HCT116 (cell line): Measurements from ENCODE around the gene NT5DC2. TPM values are rescaled to one million over a fixed set of nuclear protein-coding genes. Genes with fewer than 3 reads are reported as not detected.

Experiments
- ATAC-seq: fragments of 200-7000 bp; cut with Tn5 transposase; 2 replicates; pipeline ENCODE4 v1.9.1; 2020; ENCODE audit warnings: mild to moderate bottlenecking, moderate library complexity
- BruUV-seq: library from RNA; stranded (reverse); fragments of 400-500 nt; replicated peaks from 2 replicates; lab custom pipeline; 2021; lab: Mats Ljungman, UMichigan
- CTCF ChIA-PET: fragments of 300-600 bp; sonication (Branson Sonifier 250); formaldehyde crosslinking; loops from one replicate; lab custom pipeline; 2021; ENCODE audit warnings: antibody characterized with exemption; lab: Charles Lee
- POLR2A ChIA-PET: fragments of 300-600, 350-600 bp; sonication (Branson Sonifier 250); formaldehyde crosslinking; loops from one replicate; lab custom pipeline; 2021; ENCODE audit warnings: antibody characterized with exemption; lab: Charles Lee
- RAD21 ChIA-PET, 2 experiments: fragments of 300-600 bp; sonication (Branson Sonifier 250); formaldehyde crosslinking; loops; one replicate each; lab custom pipeline; 2023; ENCODE audit warnings: low total read pairs in 2 of 2; ENCODE audit not compliant: uncharacterized antibody in 2 of 2, unreplicated experiment in 2 of 2, low non-redundant PET in 1 of 2; lab: Charles Lee
- DNase-seq: peaks from one replicate; pipeline ENCODE4 v3.0.0-alpha.2; 2010; ENCODE audit warnings: low read depth, low spot score
- H2AFZ ChIP-seq: fragments of 200-600 bp; shearing (Covaris generic), sonication (generic); 2 replicates; pipeline ENCODE4 v1.6.1; 2017; ENCODE audit warnings: low read depth, mixed run types, mixed read lengths, antibody characterized with exemption, low read length; ENCODE audit not compliant: poor library complexity, severe bottlenecking
- H3K27ac ChIP-seq: 2 replicates; pipeline ENCODE4 v1.5.1; 2012; ENCODE audit warnings: low read depth, low read length
- H3K27me3 ChIP-seq: fragments of 200-600 bp; sonication (generic); 2 replicates; pipeline ENCODE4 v1.6.1; 2016; ENCODE audit warnings: mixed run types, low read length, mixed read lengths; ENCODE audit not compliant: insufficient read depth
- H3K36me3 ChIP-seq, 2 experiments: fragments of 200-500 bp in 1 of 2; fragments of 200-600 bp in 1 of 2; sonication (Bioruptor generic) in 1 of 2; sonication (generic) in 1 of 2; 2 replicates each; pipeline versions ENCODE4 v1.5.1 to v1.6.1; 2014 to 2016; ENCODE audit warnings: low read length in 2 of 2, inconsistent platforms in 1 of 2, mixed read lengths in 1 of 2, mixed run types in 1 of 2; ENCODE audit not compliant: insufficient read depth in 2 of 2, control insufficient read depth in 1 of 2
- H3K4me1 ChIP-seq, 2 experiments: fragments of 200-600 bp in 1 of 2; sonication (generic) in 1 of 2; 2 replicates each; pipeline versions ENCODE4 v1.5.1 to v1.6.1; 2012 to 2017; ENCODE audit warnings: low read length in 2 of 2, inconsistent platforms in 1 of 2, mild to moderate bottlenecking in 1 of 2, mixed read lengths in 1 of 2, mixed run types in 1 of 2, moderate library complexity in 1 of 2; ENCODE audit not compliant: insufficient read depth in 2 of 2, control insufficient read depth in 1 of 2
- H3K4me2 ChIP-seq: fragments of 200-600 bp; sonication (generic); 2 replicates; pipeline ENCODE4 v1.6.1; 2017; ENCODE audit warnings: mixed run types, low read length, mixed read lengths
- H3K4me3 ChIP-seq, 2 experiments: fragments of 200-600 bp in 1 of 2; sonication (generic) in 1 of 2; replicated peaks in 1 of 2; 2 replicates each; pipeline ENCODE4 v1.5.1; 2011 to 2016; ENCODE audit warnings: low read length in 2 of 2, control low read depth in 1 of 2, low read depth in 1 of 2, mild to moderate bottlenecking in 1 of 2, mixed read lengths in 1 of 2, mixed run types in 1 of 2
- H3K79me2 ChIP-seq: fragments of 200-600 bp; sonication (generic); 2 replicates; pipeline ENCODE4 v1.6.1; 2017; ENCODE audit warnings: mild to moderate bottlenecking, mixed run types, low read length, moderate library complexity, mixed read lengths; ENCODE audit not compliant: insufficient read depth
- H3K9ac ChIP-seq: fragments of 200-600 bp; sonication (generic); 2 replicates; pipeline ENCODE4 v1.6.1; 2016; ENCODE audit warnings: low read length, mixed read lengths
- H3K9me2 ChIP-seq: fragments of 200-600 bp; sonication (generic), shearing (Covaris generic); 2 replicates; pipeline ENCODE4 v1.6.1; 2017; ENCODE audit warnings: mixed run types, mild to moderate bottlenecking, moderate library complexity; ENCODE audit not compliant: insufficient read depth
- H3K9me3 ChIP-seq, 2 experiments: fragments of 200-500 bp in 1 of 2; fragments of 200-600 bp in 1 of 2; sonication (Bioruptor generic) in 1 of 2; sonication (generic) in 1 of 2; 2 replicates each; pipeline ENCODE4 v1.6.1; 2014 to 2017; ENCODE audit warnings: low read length in 2 of 2, mixed read lengths in 2 of 2, inconsistent platforms in 1 of 2, low read depth in 1 of 2, mild to moderate bottlenecking in 1 of 2, mixed run types in 1 of 2, moderate library complexity in 1 of 2; ENCODE audit not compliant: control insufficient read depth in 1 of 2, insufficient read depth in 1 of 2
- H4K20me1 ChIP-seq: fragments of 200-600 bp; sonication (generic), shearing (Covaris generic); 2 replicates; pipeline ENCODE4 v1.6.1; 2017; ENCODE audit warnings: mixed run types, mild to moderate bottlenecking, moderate library complexity; ENCODE audit not compliant: insufficient read depth
- CEBPB ChIP-seq: IDR thresholded peaks from 2 replicates; pipeline ENCODE4 v1.6.1; 2012; ENCODE audit warnings: low read depth
- EGR1 ChIP-seq: IDR thresholded peaks from 2 replicates; pipeline ENCODE4 v1.6.1; 2012; ENCODE audit warnings: low read depth
- ELF1 ChIP-seq: IDR thresholded peaks from 2 replicates; pipeline ENCODE4 v1.6.1; 2012; ENCODE audit warnings: low read depth, borderline replicate concordance
- EZH2 ChIP-seq: fragments of 200-600 bp; sonication (generic); IDR thresholded peaks from 2 replicates; pipeline ENCODE4 v1.6.1; 2017; ENCODE audit warnings: antibody characterized with exemption, mixed run types
- EZH2phosphoT487 ChIP-seq: fragments of 200-600 bp; IDR thresholded peaks from 2 replicates; pipeline ENCODE4 v1.6.1; 2018; ENCODE audit warnings: antibody characterized with exemption, borderline replicate concordance
- SIN3A ChIP-seq: IDR thresholded peaks from 2 replicates; pipeline ENCODE4 v1.6.1; 2012; ENCODE audit warnings: low read depth
- TCF7L2 ChIP-seq: IDR thresholded peaks from 2 replicates; pipeline ENCODE4 v1.7.0; 2011; ENCODE audit warnings: borderline replicate concordance, inconsistent platforms; ENCODE audit not compliant: insufficient read depth, insufficient read length; ENCODE audit errors: extremely low read depth
- YY1 ChIP-seq: IDR thresholded peaks from 2 replicates; pipeline ENCODE4 v1.6.1; 2011; ENCODE audit warnings: low read length, low read depth, moderate library complexity, mild to moderate bottlenecking; ENCODE audit not compliant: insufficient replicate concordance; ENCODE audit errors: extremely low read depth
- ZFX ChIP-seq: fragments of 450-650 bp; IDR thresholded peaks from 2 replicates; pipeline ENCODE4 v1.6.1; 2017
- intact Hi-C: fragments of 100-400 bp; cut with micrococcal nuclease; formaldehyde crosslinking; loops from 2 replicates; pipeline ENCODE4 v1.10.0; 2022
- total RNA-seq: library from RNA; stranded (reverse); gene quantifications from one replicate; pipeline ENCODE4 v1.2.1, GENCODE V29; 2021; ENCODE audit not compliant: unreplicated experiment
- TF ChIP-seq, protein P1 (sequence below): IDR thresholded peaks from 2 replicates; pipeline ENCODE4 v1.6.1; 2011; ENCODE audit warnings: mild to moderate bottlenecking, low read length, moderate library complexity; ENCODE audit not compliant: insufficient replicate concordance; ENCODE audit errors: extremely low read depth
- TF ChIP-seq, protein P2 (sequence below): IDR thresholded peaks from 2 replicates; pipeline ENCODE4 v1.6.1; 2012

NT5DC2 gene
- total RNA-seq, 1 experiment from 2014 or later: 125 TPM

DNA sequence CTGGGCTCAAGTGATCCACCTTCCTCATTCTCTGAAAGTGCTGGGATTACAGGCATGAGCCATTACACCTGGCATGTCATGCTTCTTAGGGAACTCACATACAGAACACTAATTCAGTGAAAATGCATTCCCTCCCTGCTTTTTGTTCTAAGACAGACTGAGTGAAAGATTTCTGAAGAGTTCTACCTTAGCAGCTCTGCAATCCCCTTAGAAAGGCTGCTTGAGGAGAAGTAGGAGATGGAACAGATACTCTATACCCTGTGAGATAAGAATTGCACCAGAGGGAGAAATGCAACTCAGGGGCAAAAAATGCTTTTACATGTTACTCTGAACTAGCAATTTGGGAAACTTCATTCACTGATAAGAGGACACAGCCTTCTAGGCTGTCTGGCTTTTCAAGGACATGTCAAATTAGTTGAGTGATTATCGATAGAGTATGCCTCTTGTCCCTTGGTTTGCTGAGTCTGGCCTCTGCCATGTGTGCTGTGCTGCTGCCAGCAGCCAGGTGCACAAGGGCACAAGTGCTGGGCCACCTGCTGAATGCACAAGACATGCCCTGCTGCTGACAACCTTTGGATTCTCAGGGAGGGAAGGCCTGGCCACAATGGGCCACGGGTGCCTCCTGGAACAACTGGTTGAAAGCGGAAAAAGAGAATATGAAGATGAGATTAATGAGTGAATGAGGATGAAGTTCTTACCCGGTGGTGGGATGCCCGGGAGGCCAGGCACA, 20.5 kb upstream of the NT5DC2 start:
- no peaks in the 10 kb centered on the region for H4K20me1 ChIP-seq
- intact Hi-C loops: no loop called here
- no TSS peak for BruUV-seq
- no peaks in the 10 kb centered on the region for H3K9me2 ChIP-seq
- TF ChIP-seq YY1 (no peak), ZFX (no peak), EGR1 (no peak), TCF7L2 (no peak), SIN3A (no peak), CEBPB (no peak), ELF1 (no peak), EZH2 (no peak), EZH2phosphoT487 (no peak)
- TF ChIP-seq, protein P1, sequence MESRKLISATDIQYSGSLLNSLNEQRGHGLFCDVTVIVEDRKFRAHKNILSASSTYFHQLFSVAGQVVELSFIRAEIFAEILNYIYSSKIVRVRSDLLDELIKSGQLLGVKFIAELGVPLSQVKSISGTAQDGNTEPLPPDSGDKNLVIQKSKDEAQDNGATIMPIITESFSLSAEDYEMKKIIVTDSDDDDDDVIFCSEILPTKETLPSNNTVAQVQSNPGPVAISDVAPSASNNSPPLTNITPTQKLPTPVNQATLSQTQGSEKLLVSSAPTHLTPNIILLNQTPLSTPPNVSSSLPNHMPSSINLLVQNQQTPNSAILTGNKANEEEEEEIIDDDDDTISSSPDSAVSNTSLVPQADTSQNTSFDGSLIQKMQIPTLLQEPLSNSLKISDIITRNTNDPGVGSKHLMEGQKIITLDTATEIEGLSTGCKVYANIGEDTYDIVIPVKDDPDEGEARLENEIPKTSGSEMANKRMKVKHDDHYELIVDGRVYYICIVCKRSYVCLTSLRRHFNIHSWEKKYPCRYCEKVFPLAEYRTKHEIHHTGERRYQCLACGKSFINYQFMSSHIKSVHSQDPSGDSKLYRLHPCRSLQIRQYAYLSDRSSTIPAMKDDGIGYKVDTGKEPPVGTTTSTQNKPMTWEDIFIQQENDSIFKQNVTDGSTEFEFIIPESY: no peak
- TF ChIP-seq, protein P2, sequence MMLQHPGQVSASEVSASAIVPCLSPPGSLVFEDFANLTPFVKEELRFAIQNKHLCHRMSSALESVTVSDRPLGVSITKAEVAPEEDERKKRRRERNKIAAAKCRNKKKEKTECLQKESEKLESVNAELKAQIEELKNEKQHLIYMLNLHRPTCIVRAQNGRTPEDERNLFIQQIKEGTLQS: no peak
- H3K4me2 ChIP-seq: no peak overlapping the region
- H3K4me1 ChIP-seq: no peaks in the 10 kb centered on the region
- ATAC-seq: no peak
- no peaks in the 10 kb centered on the region for H3K79me2 ChIP-seq
- POLR2A ChIA-PET: no interaction called here
- H3K27me3 ChIP-seq: no peaks in the 10 kb centered on the region
- RAD21 ChIA-PET: no interaction called here
- no peak overlapping the region for H3K4me3 ChIP-seq
- no peak overlapping the region for H3K27ac ChIP-seq
- no peaks in the 10 kb centered on the region for H3K9me3 ChIP-seq
- no peak for DNase-seq
- H2AFZ ChIP-seq: no peak overlapping the region
- H3K36me3 ChIP-seq: peaks cover 8 to 21% of the 10 kb centered on the region in 2 experiments
- CTCF ChIA-PET: no interaction called here
- H3K9ac ChIP-seq: no peak overlapping the region
